ENCODE data around the gene ALDH16A1. TPM values are rescaled to one million over a fixed set of nuclear protein-coding genes. Genes with fewer than 3 reads are reported as not detected.

ALDH16A1 gene
- total RNA-seq, 1 donor from 2014 or later, result 61.4 TPM

- peaks cover 59% of the 10 kb centered on the region for H3K36me3 Mint-ChIP-seq (ENCODE audit: low read depth)
Observed at GRCh38 chr19:49487277-49488045, 34.4 kb downstream of the ALDH16A1 start, which contains the start of gene RPL13A. Gene RPL13A, plus strand, starts transcription at chr19:49487608. Its CDS starts 22 bp downstream, at chr19:49487630.

GRCh38 chr19:49488046-49488862 lies 35.2 kb downstream of the ALDH16A1 start:
- intact Hi-C loops (cut with micrococcal nuclease), result no loop called here
- H3K27me3 Mint-ChIP-seq, result peaks cover 2% of the 10 kb centered on the region
- no peak for TF ChIP-seq CTCF (IDR thresholded peaks at IDR 0.05)
- peak overlapping the region; percentile 91 for H3K27ac Mint-ChIP-seq
- H3K4me1 Mint-ChIP-seq, result peaks cover 43% of the 10 kb centered on the region
- peak overlapping the region; percentile 93 for H3K4me3 Mint-ChIP-seq
- DNase-seq (no peak), ATAC-seq (ENCODE audit: low read depth) (no peak)
- ChIA-PET POLR2A (interaction anchor here (0.6 to 2.9 kb wide), 21 partner anchors 10 to 495 kb away, joined by 3 to 28 read pairs (median 5); partner anchors contain the start of genes ALDH16A1, FLT3LG, GYS1 and PIH1D1), CTCF (interaction anchor here (0.8 to 1.0 kb wide), 2 partner anchors 14 to 18 kb away, joined by 3 read pairs; partner anchors contain the start of gene FLT3LG)
- H3K9me3 Mint-ChIP-seq, result no peaks in the 10 kb centered on the region
- H3K36me3 Mint-ChIP-seq (ENCODE audit: low read depth), result peaks cover 67% of the 10 kb centered on the region

More at GRCh38 chr19:49487277-49488045, 34.4 kb downstream of the ALDH16A1 start, which contains the start of gene RPL13A:
- intact Hi-C loops (cut with micrococcal nuclease), result loop anchor here (1.0 to 2.0 kb wide), 5 partner anchors 9 to 190 kb away; partner anchors contain the start of genes ALDH16A1, FLT3LG, PRMT1 and RPS11
- no peak for TF ChIP-seq CTCF (IDR thresholded peaks at IDR 0.05)
- ATAC-seq (ENCODE audit: low read depth), result peak; percentile 91
- Mint-ChIP-seq H3K27me3 (peaks cover 2% of the 10 kb centered on the region), H3K4me1 (peaks cover 37% of the 10 kb centered on the region), H3K27ac (peak within 1 kb of the TSS; percentile 91), H3K9me3 (no peaks in the 10 kb centered on the region), H3K4me3 (peak within 1 kb of the TSS; percentile 93)
- POLR2A ChIA-PET, result interaction anchor here (0.6 to 2.9 kb wide), 19 partner anchors 9 to 494 kb away, joined by 3 to 28 read pairs (median 4); partner anchors contain the start of genes ALDH16A1, FLT3LG, GYS1 and PIH1D1
- peak; percentile 100 for DNase-seq
- CTCF ChIA-PET, result no interaction called here

GRCh38 chr19:49488863-49489537 lies 36.0 kb downstream of the ALDH16A1 start:
- CTCF ChIA-PET, result interaction anchor here (1.0 kb wide), 1 partner anchor 19 kb away, joined by 3 read pairs; no protein-coding TSS in a partner anchor
- Mint-ChIP-seq H3K36me3 (ENCODE audit: low read depth) (peaks cover 68% of the 10 kb centered on the region), H3K27ac (peak overlapping the region; percentile 91), H3K4me3 (peak overlapping the region; percentile 93), H3K9me3 (no peaks in the 10 kb centered on the region), H3K4me1 (peaks cover 43% of the 10 kb centered on the region), H3K27me3 (peaks cover 2% of the 10 kb centered on the region)
- DNase-seq (no peak), ATAC-seq (ENCODE audit: low read depth) (no peak)
- intact Hi-C loops (cut with micrococcal nuclease), result no loop called here
- TF ChIP-seq CTCF (IDR thresholded peaks at IDR 0.05), result no peak
- POLR2A ChIA-PET, result interaction anchor here (0.6 to 2.9 kb wide), 17 partner anchors 10 to 470 kb away, joined by 3 to 28 read pairs (median 5); partner anchors contain the start of genes ALDH16A1, PIH1D1 and SCAF1

- ChIA-PET POLR2A (interaction anchor here (0.6 to 7.8 kb wide), 15 partner anchors 11 to 380 kb away, joined by 3 to 77 read pairs (median 3); partner anchors contain the start of genes ALDH16A1 and PIH1D1), CTCF (no interaction called here)
- peaks cover 43% of the 10 kb centered on the region for H3K4me1 Mint-ChIP-seq
- H3K27ac Mint-ChIP-seq, result peak overlapping the region; percentile 91
- no peaks in the 10 kb centered on the region for H3K9me3 Mint-ChIP-seq
- H3K4me3 Mint-ChIP-seq, result peak overlapping the region; percentile 93
- H3K27me3 Mint-ChIP-seq, result peaks cover 2% of the 10 kb centered on the region
- no peak for TF ChIP-seq CTCF (IDR thresholded peaks at IDR 0.05)
- intact Hi-C loops (cut with micrococcal nuclease), result loop anchor here (10.0 kb wide), 1 partner anchor 615 kb away; the partner anchor contains the start of gene PPP1R15A
- no peak for DNase-seq
- H3K36me3 Mint-ChIP-seq (ENCODE audit: low read depth), result peaks cover 68% of the 10 kb centered on the region
- ATAC-seq (ENCODE audit: low read depth), result no peak
Observed at GRCh38 chr19:49489601-49490167, 36.7 kb downstream of the ALDH16A1 start.
